ENCODE measurements around the gene FKBP5.

Gene FKBP5

GRCh38 chr6:35596448-35597442, 92.0 kb downstream of the FKBP5 start:
- TF ChIP-seq CTCF (IDR thresholded peaks at IDR 0.05; ENCODE audit: low read depth, low read length), result no peak
- H3K4me3 ChIP-seq (replicated peaks in 1 of 2; ENCODE audit: low read depth in 2 of 2, low read length in 2 of 2), result no peak overlapping the region
- peak; percentile 83 to 91 for DNase-seq (ENCODE audit: low read depth in 2 of 2)

DNA sequence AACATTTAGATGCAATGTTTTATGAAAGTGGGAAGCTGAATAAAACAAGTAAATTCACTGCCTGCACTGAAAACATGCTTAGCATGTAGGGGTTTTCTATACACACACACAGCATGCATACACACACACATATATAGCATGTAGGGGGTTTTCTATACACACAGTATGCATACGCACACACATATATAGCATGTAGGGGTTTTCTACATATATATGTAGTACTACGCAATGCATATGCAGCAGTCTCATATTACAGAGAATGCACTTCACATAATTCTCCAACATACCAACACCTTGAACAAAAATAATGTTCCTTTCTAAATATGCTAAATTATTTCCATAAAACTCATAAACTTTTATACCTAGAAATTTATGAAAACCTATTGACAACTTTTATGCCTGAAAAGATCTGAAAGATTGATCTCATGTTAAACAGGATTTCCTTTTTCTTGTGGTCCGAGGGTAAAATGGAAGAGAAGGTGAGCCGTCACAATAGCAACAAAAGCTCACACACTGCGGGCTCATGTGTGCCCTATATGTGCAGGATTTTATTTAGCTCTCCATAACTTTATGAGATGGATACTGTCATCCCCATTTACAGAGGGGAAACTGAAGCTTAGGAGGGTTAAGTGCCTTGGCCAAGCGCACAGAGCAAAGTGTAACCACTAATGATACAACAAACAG, 94.1 kb downstream of the FKBP5 start:
- DNase-seq (ENCODE audit: low read depth in 2 of 2), result no peak
- TF ChIP-seq CTCF (IDR thresholded peaks at IDR 0.05; ENCODE audit: low read depth, low read length), result no peak
- H3K4me3 ChIP-seq (replicated peaks in 1 of 2; ENCODE audit: low read depth in 2 of 2, low read length in 2 of 2), result no peak overlapping the region

- no peak for DNase-seq (ENCODE audit: low read depth in 2 of 2)
- TF ChIP-seq CTCF (IDR thresholded peaks at IDR 0.05; ENCODE audit: low read depth, low read length), result no peak
- no peak overlapping the region for H3K4me3 ChIP-seq (replicated peaks in 1 of 2; ENCODE audit: low read depth in 2 of 2, low read length in 2 of 2)
These were observed 96.5 kb downstream of the FKBP5 start for GRCh38 chr6:35592178-35592577.

GRCh38 chr6:35590622-35591066, 98.1 kb downstream of the FKBP5 start:
- DNase-seq (ENCODE audit: low read depth in 2 of 2), result peak; percentile 72 to 89
- H3K4me3 ChIP-seq (replicated peaks in 1 of 2; ENCODE audit: low read depth in 2 of 2, low read length in 2 of 2), result no peak overlapping the region
- TF ChIP-seq CTCF (IDR thresholded peaks at IDR 0.05; ENCODE audit: low read depth, low read length), result no peak

- H3K4me3 ChIP-seq (replicated peaks in 1 of 2; ENCODE audit: low read depth in 2 of 2, low read length in 2 of 2), result no peak overlapping the region
- TF ChIP-seq CTCF (IDR thresholded peaks at IDR 0.05; ENCODE audit: low read depth, low read length), result no peak
- no peak for DNase-seq (ENCODE audit: low read depth in 2 of 2)
These were observed 98.8 kb downstream of the FKBP5 start for GRCh38 chr6:35589904-35590303.

- no peak for DNase-seq (ENCODE audit: low read depth in 2 of 2)
- no peak for TF ChIP-seq CTCF (IDR thresholded peaks at IDR 0.05; ENCODE audit: low read depth, low read length)
- H3K4me3 ChIP-seq (replicated peaks in 1 of 2; ENCODE audit: low read depth in 2 of 2, low read length in 2 of 2), result no peak overlapping the region
These were observed 99.4 kb downstream of the FKBP5 start for GRCh38 chr6:35589201-35589739.
